ENCODE measurements around the gene MYH6. TPM values are rescaled to one million over a fixed set of nuclear protein-coding genes. Genes with fewer than 3 reads are reported as not detected.

Gene MYH6
- total RNA-seq, 2 experiments from 2014 or later, result not detected

- H3K36me3 Mint-ChIP-seq (ENCODE audit: low read depth), result no peaks in the 10 kb centered on the region
- intact Hi-C loops (cut with micrococcal nuclease), result no loop called here
- H3K27ac Mint-ChIP-seq, result no peak overlapping the region
- H3K27me3 Mint-ChIP-seq, result peaks cover 21% of the 10 kb centered on the region
- TF ChIP-seq, protein P1, sequence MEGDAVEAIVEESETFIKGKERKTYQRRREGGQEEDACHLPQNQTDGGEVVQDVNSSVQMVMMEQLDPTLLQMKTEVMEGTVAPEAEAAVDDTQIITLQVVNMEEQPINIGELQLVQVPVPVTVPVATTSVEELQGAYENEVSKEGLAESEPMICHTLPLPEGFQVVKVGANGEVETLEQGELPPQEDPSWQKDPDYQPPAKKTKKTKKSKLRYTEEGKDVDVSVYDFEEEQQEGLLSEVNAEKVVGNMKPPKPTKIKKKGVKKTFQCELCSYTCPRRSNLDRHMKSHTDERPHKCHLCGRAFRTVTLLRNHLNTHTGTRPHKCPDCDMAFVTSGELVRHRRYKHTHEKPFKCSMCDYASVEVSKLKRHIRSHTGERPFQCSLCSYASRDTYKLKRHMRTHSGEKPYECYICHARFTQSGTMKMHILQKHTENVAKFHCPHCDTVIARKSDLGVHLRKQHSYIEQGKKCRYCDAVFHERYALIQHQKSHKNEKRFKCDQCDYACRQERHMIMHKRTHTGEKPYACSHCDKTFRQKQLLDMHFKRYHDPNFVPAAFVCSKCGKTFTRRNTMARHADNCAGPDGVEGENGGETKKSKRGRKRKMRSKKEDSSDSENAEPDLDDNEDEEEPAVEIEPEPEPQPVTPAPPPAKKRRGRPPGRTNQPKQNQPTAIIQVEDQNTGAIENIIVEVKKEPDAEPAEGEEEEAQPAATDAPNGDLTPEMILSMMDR (IDR thresholded peaks at IDR 0.05), result no peak
- CTCF ChIA-PET, result interaction anchor here (1.7 to 1.9 kb wide), 2 partner anchors 18 to 35 kb away, joined by 3 to 8 read pairs; no protein-coding TSS in a partner anchor
- no peak overlapping the region for H3K4me3 Mint-ChIP-seq
- H3K9me3 Mint-ChIP-seq, result no peaks in the 10 kb centered on the region
- DNase-seq (no peak), ATAC-seq (no peak)
- H3K4me1 Mint-ChIP-seq (ENCODE audit: low read depth), result no peaks in the 10 kb centered on the region
- POLR2A ChIA-PET, result no interaction called here
These were observed 45.9 kb downstream of the MYH6 start for GRCh38 chr14:23362200-23362599.

DNA sequence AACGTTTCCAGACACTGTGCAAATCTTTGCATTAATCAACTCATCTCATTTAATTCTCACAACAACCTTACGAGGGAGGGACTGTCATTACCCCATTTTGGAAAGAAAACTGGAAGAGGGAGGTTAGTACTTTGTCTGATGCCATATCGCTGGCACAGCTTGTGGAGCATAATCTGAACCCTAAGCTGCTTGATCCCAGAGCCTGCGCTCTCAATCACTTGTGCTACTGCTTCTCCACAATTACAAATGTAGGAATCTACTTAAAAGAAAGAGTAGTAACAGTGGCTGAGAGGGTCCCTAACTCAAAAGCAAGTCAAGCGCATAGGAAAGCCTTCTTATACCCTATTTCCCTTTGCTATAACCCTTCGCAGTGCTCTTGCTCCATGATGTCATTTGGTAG, 46.3 kb downstream of the MYH6 start:
- no peaks in the 10 kb centered on the region for H3K4me1 Mint-ChIP-seq (ENCODE audit: low read depth)
- H3K27me3 Mint-ChIP-seq, result peaks cover 17% of the 10 kb centered on the region
- ChIA-PET CTCF (interaction anchor here (1.7 to 1.9 kb wide), 2 partner anchors 18 to 34 kb away, joined by 3 to 8 read pairs; no protein-coding TSS in a partner anchor), POLR2A (no interaction called here)
- intact Hi-C loops (cut with micrococcal nuclease), result no loop called here
- no peak overlapping the region for H3K4me3 Mint-ChIP-seq
- DNase-seq (no peak), ATAC-seq (no peak)
- H3K36me3 Mint-ChIP-seq (ENCODE audit: low read depth), result no peaks in the 10 kb centered on the region
- no peaks in the 10 kb centered on the region for H3K9me3 Mint-ChIP-seq
- TF ChIP-seq, protein P1 (IDR thresholded peaks at IDR 0.05), result no peak
- no peak overlapping the region for H3K27ac Mint-ChIP-seq

DNA sequence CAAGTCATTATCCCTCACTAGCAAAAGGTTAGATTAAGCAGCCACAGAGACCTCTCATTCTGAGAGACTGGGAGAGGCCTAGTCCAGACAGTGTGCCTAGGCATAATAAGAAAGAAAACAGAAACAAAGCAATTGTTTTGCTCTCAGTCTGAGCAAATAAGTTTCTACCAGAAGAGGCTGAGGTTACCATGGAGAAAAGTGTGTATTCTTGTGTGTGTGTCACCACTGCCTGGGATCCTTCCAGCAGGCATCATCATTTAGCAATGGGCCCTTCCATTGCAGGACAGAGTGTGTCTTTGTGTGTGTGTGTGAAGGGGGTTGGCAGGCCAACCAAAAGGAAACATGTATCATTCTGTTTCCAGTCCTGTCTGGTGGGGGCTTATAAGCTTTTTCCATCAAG, 46.8 kb downstream of the MYH6 start:
- DNase-seq, result no peak

GRCh38 chr14:23360496-23360895, 47.6 kb downstream of the MYH6 start:
- TF ChIP-seq, protein P1 (IDR thresholded peaks at IDR 0.05), result no peak
- Mint-ChIP-seq H3K36me3 (ENCODE audit: low read depth) (no peaks in the 10 kb centered on the region), H3K27ac (no peak overlapping the region), H3K4me3 (no peak overlapping the region), H3K27me3 (peaks cover 16% of the 10 kb centered on the region), H3K9me3 (no peaks in the 10 kb centered on the region), H3K4me1 (ENCODE audit: low read depth) (no peaks in the 10 kb centered on the region)
- ATAC-seq, result no peak
- DNase-seq, result peak; percentile 16
- POLR2A ChIA-PET, result interaction anchor here (0.8 to 1.3 kb wide), 2 partner anchors 11 to 179 kb away, joined by 3 to 4 read pairs; no protein-coding TSS in a partner anchor
- intact Hi-C loops (cut with micrococcal nuclease), result no loop called here
- CTCF ChIA-PET, result interaction anchor here (0.7 to 1.9 kb wide), 5 partner anchors 9 to 21 kb away, joined by 3 to 8 read pairs (median 3); no protein-coding TSS in a partner anchor

More for the DNA sequence above, 46.8 kb downstream of the MYH6 start:
- Mint-ChIP-seq H3K27me3 (peaks cover 14% of the 10 kb centered on the region), H3K9me3 (no peaks in the 10 kb centered on the region), H3K27ac (no peak overlapping the region), H3K4me1 (ENCODE audit: low read depth) (no peaks in the 10 kb centered on the region), H3K36me3 (ENCODE audit: low read depth) (no peaks in the 10 kb centered on the region), H3K4me3 (no peak overlapping the region)
- peak; percentile 29 for ATAC-seq
- intact Hi-C loops (cut with micrococcal nuclease), result no loop called here
- CTCF ChIA-PET, result interaction anchor here (0.7 to 1.9 kb wide), 3 partner anchors 9 to 34 kb away, joined by 3 to 8 read pairs (median 3); no protein-coding TSS in a partner anchor
- TF ChIP-seq, protein P1 (IDR thresholded peaks at IDR 0.05), result no peak
- POLR2A ChIA-PET, result no interaction called here

- TF ChIP-seq, protein P1 (IDR thresholded peaks at IDR 0.05), result no peak
- intact Hi-C loops (cut with micrococcal nuclease), result no loop called here
- DNase-seq, result no peak
- Mint-ChIP-seq H3K27me3 (peaks cover 19% of the 10 kb centered on the region), H3K9me3 (no peaks in the 10 kb centered on the region), H3K4me3 (no peak overlapping the region), H3K4me1 (ENCODE audit: low read depth) (no peaks in the 10 kb centered on the region), H3K36me3 (ENCODE audit: low read depth) (no peaks in the 10 kb centered on the region), H3K27ac (no peak overlapping the region)
- no peak for ATAC-seq
- POLR2A ChIA-PET, result interaction anchor here (0.8 to 1.3 kb wide), 2 partner anchors 11 to 178 kb away, joined by 3 to 4 read pairs; no protein-coding TSS in a partner anchor
- CTCF ChIA-PET, result interaction anchor here (0.9 to 1.5 kb wide), 4 partner anchors 10 to 33 kb away, joined by 3 read pairs; no protein-coding TSS in a partner anchor
These were observed 48.2 kb downstream of the MYH6 start for GRCh38 chr14:23359722-23360447.

All from activated CD8-positive, alpha-beta T cell treated with anti-CD3 and anti-CD28 coated beads for 36 hours (primary cell).